Osteoblast (primary cell): ENCODE data around the gene TENM4. TPM values are rescaled to one million over a fixed set of nuclear protein-coding genes. Genes with fewer than 3 reads are reported as not detected.

Experiments
- DNase-seq: peaks from one replicate; pipeline ENCODE4 v3.0.0; 2011; ENCODE audit warnings: low spot score, mixed read lengths; ENCODE audit not compliant: insufficient read length; ENCODE audit errors: missing footprints
- H2AFZ ChIP-seq: 2 replicates; pipeline ENCODE4 v1.6.0; 2011; ENCODE audit warnings: mild to moderate bottlenecking, low read length
- H3K27ac ChIP-seq: 2 replicates; pipeline ENCODE4 v1.5.1; 2011; ENCODE audit warnings: mild to moderate bottlenecking, low read depth, low read length, moderate library complexity
- H3K27me3 ChIP-seq: 2 replicates; pipeline ENCODE4 v1.6.0; 2012; ENCODE audit warnings: mild to moderate bottlenecking, control low read depth, inconsistent platforms, low read length, moderate library complexity; ENCODE audit not compliant: insufficient read depth
- H3K36me3 ChIP-seq: 2 replicates; pipeline ENCODE4 v1.5.1; 2011; ENCODE audit warnings: mild to moderate bottlenecking, low read length, control low read depth, moderate library complexity; ENCODE audit not compliant: insufficient read depth
- H3K4me1 ChIP-seq: 2 replicates; pipeline ENCODE4 v1.5.1; 2011; ENCODE audit warnings: mild to moderate bottlenecking, low read length, control low read depth, moderate library complexity; ENCODE audit not compliant: insufficient read depth
- H3K4me2 ChIP-seq: 2 replicates; pipeline ENCODE4 v1.6.0; 2011; ENCODE audit warnings: mild to moderate bottlenecking, low read length; ENCODE audit not compliant: insufficient read depth
- H3K4me3 ChIP-seq: fragments of 200-600 bp; sonication (generic); 3 replicates; pipeline ENCODE4 v1.5.1; 2012; ENCODE audit warnings: mild to moderate bottlenecking, low read length, inconsistent platforms; ENCODE audit not compliant: insufficient read depth
- H3K79me2 ChIP-seq: 2 replicates; pipeline ENCODE4 v1.6.0; 2012; ENCODE audit warnings: mild to moderate bottlenecking, low read length, control low read depth, inconsistent platforms; ENCODE audit not compliant: insufficient read depth
- H3K9me3 ChIP-seq: 2 replicates; pipeline ENCODE4 v1.5.1; 2011; ENCODE audit warnings: low read depth, low read length, control low read depth
- H4K20me1 ChIP-seq: 2 replicates; pipeline ENCODE4 v1.6.0; 2012; ENCODE audit warnings: mild to moderate bottlenecking, low read length, control low read depth; ENCODE audit not compliant: insufficient read depth
- total RNA-seq: library from RNA; depleted of rRNA; stranded (reverse); fragments of >200 nt; gene quantifications from 2 replicates; pipeline ENCODE4 v1.2.3, GENCODE V29; 2012
- TF ChIP-seq, protein P1 (sequence below): IDR thresholded peaks from 2 replicates; pipeline ENCODE4 v1.5.1; 2011; ENCODE audit warnings: mild to moderate bottlenecking, low read depth, low read length, moderate library complexity; ENCODE audit errors: extremely low read depth

The TENM4 gene
- total RNA-seq, 1 donor: 63.3 TPM

DNA sequence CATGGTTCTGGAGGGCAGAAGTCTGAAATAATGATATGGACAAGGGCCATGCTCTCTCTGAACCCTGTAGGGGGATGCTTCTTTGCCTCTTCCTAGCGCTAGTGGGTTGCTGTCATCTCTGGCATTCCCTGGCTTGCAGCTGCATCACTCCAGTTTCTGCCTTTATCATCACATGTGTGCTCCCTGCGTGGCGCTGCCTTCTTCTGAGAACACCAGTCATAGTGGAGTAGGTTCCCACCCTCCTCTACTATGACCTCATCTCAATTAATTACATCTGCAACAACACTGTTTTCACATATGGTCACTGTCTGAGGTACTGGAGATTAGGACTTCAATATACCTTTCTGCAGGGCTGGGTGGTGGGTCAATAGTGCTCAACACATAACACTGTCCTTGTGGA lies 463.8 kb downstream of the TENM4 start:
- H3K4me2 ChIP-seq: no peak overlapping the region
- no peaks in the 10 kb centered on the region for H3K36me3 ChIP-seq
- DNase-seq: no peak
- H3K4me3 ChIP-seq: no peak overlapping the region
- no peaks in the 10 kb centered on the region for H3K9me3 ChIP-seq
- peaks cover 2% of the 10 kb centered on the region for H3K27me3 ChIP-seq
- TF ChIP-seq, protein P1, sequence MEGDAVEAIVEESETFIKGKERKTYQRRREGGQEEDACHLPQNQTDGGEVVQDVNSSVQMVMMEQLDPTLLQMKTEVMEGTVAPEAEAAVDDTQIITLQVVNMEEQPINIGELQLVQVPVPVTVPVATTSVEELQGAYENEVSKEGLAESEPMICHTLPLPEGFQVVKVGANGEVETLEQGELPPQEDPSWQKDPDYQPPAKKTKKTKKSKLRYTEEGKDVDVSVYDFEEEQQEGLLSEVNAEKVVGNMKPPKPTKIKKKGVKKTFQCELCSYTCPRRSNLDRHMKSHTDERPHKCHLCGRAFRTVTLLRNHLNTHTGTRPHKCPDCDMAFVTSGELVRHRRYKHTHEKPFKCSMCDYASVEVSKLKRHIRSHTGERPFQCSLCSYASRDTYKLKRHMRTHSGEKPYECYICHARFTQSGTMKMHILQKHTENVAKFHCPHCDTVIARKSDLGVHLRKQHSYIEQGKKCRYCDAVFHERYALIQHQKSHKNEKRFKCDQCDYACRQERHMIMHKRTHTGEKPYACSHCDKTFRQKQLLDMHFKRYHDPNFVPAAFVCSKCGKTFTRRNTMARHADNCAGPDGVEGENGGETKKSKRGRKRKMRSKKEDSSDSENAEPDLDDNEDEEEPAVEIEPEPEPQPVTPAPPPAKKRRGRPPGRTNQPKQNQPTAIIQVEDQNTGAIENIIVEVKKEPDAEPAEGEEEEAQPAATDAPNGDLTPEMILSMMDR: no peak
- H3K79me2 ChIP-seq: no peaks in the 10 kb centered on the region
- H2AFZ ChIP-seq: no peak overlapping the region
- H3K27ac ChIP-seq: no peak overlapping the region
- H4K20me1 ChIP-seq: no peaks in the 10 kb centered on the region
- no peaks in the 10 kb centered on the region for H3K4me1 ChIP-seq

DNA sequence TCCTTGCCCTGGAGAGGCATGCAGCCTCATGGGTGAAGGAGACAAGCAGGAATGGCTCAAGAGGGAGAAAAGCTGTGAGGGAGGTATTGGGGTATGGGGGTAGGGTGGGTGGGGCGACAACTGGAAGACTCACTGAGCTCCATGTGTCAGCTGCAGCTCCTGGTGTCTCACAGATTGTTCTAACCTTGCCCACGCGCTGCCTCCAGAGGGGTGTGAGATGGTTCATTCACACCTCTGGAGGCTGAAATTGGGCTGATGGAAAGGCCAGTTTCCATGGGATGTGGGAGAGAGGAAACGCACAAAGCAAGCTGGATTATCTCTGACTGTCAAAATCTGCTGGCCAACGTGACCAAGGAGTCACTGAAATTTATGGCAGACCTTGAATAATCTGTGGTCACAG lies 465.7 kb downstream of the TENM4 start:
- Histone ChIP-seq H3K27ac (no peak overlapping the region), H3K4me3 (no peak overlapping the region), H3K79me2 (no peaks in the 10 kb centered on the region)

DNA sequence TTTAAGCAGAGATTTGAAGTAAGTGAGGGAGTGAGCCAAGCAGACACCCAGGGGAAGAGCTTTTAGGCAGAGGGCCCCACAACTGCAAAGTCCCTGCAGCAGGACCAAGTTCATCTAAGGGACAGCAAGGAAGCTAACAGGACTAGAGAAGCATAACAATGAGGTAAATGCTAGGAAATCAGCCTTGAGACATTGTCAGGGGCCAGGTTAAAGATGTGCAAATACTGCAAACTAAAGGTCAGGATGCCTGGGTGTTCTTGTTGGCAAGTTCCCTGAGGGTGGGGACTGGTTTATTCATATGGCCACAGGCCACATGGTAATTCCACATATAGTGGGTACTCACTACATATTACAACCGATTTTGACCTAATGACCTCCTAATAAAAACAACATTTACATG lies 467.0 kb downstream of the TENM4 start:
- TF ChIP-seq, protein P1: no peak
- Histone ChIP-seq H3K9me3 (no peaks in the 10 kb centered on the region), H3K4me1 (no peaks in the 10 kb centered on the region), H3K4me2 (no peak overlapping the region), H3K27ac (no peak overlapping the region), H3K27me3 (no peaks in the 10 kb centered on the region), H4K20me1 (no peaks in the 10 kb centered on the region), H3K36me3 (no peaks in the 10 kb centered on the region), H3K79me2 (no peaks in the 10 kb centered on the region), H2AFZ (no peak overlapping the region), H3K4me3 (no peak overlapping the region)
- DNase-seq: no peak

More for the DNA sequence above, 465.7 kb downstream of the TENM4 start:
- H3K9me3 ChIP-seq: no peaks in the 10 kb centered on the region
- DNase-seq: no peak
- no peaks in the 10 kb centered on the region for H3K4me1 ChIP-seq
- no peak overlapping the region for H3K4me2 ChIP-seq
- no peaks in the 10 kb centered on the region for H4K20me1 ChIP-seq
- H3K27me3 ChIP-seq: no peaks in the 10 kb centered on the region
- TF ChIP-seq, protein P1: no peak
- no peaks in the 10 kb centered on the region for H3K36me3 ChIP-seq
- H2AFZ ChIP-seq: no peak overlapping the region

DNA sequence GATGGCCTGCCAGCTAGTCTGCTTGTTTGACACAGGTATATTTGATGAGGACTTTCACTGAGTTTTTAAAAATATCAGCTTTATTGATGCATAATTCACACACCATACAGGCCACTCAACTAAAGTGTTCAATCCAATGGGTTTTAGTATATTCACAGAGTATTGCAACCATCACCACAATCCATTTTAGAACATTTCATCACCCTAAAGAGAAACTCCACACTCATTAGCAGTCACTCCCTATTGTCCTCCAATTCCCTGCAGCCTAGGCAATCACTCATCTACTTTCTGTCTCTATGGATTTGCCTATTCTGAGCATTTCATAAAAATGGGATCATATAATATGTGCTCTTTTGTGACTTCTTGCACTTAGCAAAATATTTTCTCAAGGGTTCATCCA lies 468.2 kb downstream of the TENM4 start:
- Histone ChIP-seq H4K20me1 (no peaks in the 10 kb centered on the region), H3K27me3 (no peaks in the 10 kb centered on the region), H3K79me2 (no peaks in the 10 kb centered on the region), H3K9me3 (no peaks in the 10 kb centered on the region), H3K27ac (no peak overlapping the region), H3K4me1 (no peaks in the 10 kb centered on the region), H3K4me2 (no peak overlapping the region), H3K4me3 (no peak overlapping the region), H2AFZ (no peak overlapping the region), H3K36me3 (no peaks in the 10 kb centered on the region)
- TF ChIP-seq, protein P1: no peak
- DNase-seq: no peak
